ENCODE results near the gene ARFGAP2. TPM values are rescaled to one million over a fixed set of nuclear protein-coding genes. Genes with fewer than 3 reads are reported as not detected.
A peak's percentile ranks its signal among the peaks of the same experiment; 100 is the strongest.

ARFGAP2 gene
- total RNA-seq, 1 donor from 2014 or later = 116 TPM

DNA sequence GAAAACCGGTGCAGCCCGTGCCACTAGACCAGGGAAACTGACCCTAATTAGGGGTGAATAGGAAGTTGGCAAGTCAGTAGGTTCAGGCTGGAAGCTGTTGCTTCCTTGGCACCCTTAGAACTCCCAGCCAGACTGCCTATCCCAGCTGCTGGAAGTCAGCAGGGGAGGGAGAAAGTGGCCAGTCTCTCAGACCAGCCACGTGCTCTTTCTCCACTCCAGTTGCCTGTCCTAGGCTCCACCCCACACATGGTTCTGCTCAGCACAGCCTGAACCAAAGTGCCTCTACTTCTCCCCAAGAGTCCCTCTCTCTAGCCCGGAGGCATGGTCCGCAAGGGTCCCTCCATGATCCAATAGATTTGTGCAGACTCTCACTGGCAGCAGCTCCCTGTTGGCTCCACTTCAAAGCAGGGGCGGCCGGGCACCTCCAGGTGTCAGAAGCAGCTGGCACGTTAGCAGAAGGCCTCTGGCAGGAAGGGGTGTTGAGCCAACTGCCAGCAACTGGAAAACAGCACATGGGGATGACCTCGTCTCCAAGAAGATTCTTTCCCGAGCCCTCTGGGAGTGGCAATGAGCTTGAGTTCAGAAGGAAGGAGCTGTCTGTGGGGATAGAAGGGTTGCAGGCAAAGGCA is 27.7 kb downstream of the ARFGAP2 start:
- DNase-seq (ENCODE audit: low read depth) = no peak

GRCh38 chr11:47148270-47148669 is 28.4 kb downstream of the ARFGAP2 start:
- no peak for DNase-seq (ENCODE audit: low read depth)

GRCh38 chr11:47147681-47148080 is 29.0 kb downstream of the ARFGAP2 start:
- no peak for DNase-seq (ENCODE audit: low read depth)

- no peak for DNase-seq (ENCODE audit: low read depth)
Observed at GRCh38 chr11:47147250-47147649, 29.4 kb downstream of the ARFGAP2 start.

GRCh38 chr11:47144541-47144940 is 32.1 kb downstream of the ARFGAP2 start:
- DNase-seq (ENCODE audit: low read depth) = no peak

GRCh38 chr11:47143322-47143721 is 33.4 kb downstream of the ARFGAP2 start:
- peak; percentile 42 for DNase-seq (ENCODE audit: low read depth)

DNA sequence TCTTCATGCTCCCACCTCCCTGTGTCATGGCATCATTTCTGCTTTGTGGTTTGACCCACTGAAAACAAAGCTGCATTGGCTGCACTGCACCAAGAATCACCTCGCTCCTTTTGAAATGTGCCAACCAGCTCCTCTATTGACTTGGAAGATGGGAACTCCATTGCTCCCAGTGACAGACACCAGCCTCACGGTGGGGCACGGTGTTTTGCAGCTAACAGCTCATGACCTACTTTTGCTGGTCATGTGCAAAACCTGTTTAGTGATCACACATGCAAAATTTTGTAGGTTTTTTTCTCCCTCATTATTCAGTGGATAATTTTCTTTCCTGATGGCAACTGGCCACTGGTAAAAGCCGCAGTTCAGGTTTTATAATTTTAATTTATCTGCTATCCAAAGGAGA is 36.8 kb downstream of the ARFGAP2 start:
- DNase-seq (ENCODE audit: low read depth) = no peak

DNA sequence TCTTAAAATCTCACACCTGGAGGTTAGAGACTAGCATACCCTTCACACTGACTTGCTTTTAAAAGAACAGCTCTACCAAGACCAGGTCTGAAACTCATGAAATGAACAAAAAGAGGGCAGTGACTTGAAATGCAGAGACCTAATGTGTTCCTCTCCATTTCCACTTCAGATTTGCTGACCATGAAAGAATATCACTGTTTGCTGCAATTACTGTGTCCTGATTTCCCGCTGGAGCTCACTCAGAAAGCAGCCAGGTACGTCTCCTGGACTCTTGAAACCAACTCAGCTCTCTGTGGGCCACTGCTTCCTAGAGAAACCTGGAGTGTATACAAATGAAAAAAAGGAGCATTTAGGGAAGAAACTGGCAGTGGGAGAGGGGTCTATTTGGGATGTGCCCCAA is 39.2 kb downstream of the ARFGAP2 start:
- no peak for DNase-seq (ENCODE audit: low read depth)

- no peak for DNase-seq (ENCODE audit: low read depth)
Observed at GRCh38 chr11:47136921-47137320, 39.8 kb downstream of the ARFGAP2 start.

DNA sequence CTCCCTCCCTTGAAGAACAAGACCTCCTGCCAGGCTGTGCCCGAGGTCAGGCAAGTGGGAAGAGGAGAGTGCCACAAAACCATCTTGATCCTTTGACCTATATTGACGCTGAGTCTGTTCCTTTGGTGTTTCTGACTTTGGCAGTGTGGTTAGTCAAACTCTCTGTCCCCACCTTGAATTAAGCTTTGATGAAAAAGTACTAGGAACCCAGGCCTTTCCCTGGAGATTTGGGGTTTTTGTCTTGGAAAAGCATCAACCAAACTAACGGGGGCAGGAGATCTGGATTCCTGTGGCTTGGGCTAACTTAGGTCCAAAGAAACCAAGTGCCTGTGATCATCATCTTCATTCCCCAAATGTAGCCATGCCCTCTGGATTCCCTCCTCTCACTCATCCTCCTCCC is 40.4 kb downstream of the ARFGAP2 start:
- no peak for DNase-seq (ENCODE audit: low read depth)

- no peak for DNase-seq (ENCODE audit: low read depth)
Observed at GRCh38 chr11:47132981-47133380, 43.7 kb downstream of the ARFGAP2 start.

DNA sequence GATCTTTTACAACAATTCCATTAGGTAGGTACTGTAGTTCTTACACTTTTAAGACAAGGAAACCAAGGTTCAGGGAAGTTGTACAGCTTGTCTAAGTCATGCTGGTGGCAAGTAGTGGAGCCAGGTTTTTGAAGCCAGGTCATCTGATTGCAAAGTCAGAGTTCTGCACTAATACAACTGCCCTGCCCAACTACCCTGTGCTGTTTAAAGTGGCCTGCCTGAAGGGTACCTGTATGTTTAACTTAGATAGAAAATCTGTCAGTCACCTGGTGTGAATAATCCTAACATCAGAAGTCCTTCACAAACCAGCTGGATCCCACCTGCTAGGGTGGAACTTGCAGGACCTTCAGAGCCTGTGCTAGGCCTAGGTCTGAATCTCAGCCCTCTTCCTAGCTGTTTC is 44.2 kb downstream of the ARFGAP2 start:
- no peak for DNase-seq (ENCODE audit: low read depth)

DNA sequence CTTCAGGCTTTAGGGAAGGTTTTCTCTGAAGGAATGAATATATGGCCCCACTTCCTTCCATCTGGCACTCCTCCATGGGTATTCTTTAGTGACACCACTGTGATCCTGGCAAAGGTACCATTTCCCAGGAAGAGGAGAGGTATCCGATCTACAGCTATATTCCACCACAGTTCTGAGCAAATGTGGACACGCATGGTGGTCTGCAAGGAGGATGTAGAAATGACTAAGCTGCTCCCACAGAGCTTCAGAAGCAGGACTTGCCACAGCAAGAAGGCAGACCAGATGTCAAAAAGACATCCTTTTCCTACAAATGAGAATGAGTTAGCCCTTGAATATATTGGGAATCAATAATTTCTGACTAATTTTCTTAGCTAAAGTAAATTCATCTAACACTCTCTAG is 45.5 kb downstream of the ARFGAP2 start:
- DNase-seq (ENCODE audit: low read depth) = no peak

DNA sequence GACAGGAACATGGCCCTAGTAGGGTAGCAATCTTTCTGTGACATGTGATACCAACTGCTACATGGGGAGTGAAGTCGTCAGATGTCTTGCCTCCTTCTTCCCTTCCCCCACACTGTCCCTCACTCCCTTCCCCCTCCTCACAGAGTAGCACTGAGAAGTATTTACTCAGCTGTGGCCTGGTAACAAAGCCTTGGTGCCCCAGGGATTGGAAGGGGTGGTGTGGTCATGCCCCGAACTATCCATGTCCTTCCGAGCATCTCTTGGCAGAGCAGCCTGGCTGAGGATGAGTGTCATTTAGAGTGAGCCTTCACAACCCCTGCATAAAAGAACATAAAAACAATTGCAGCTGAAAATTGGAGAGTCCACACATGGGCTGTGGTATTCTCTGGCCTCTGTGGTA is 46.1 kb downstream of the ARFGAP2 start:
- no peak for DNase-seq (ENCODE audit: low read depth)

GRCh38 chr11:47127213-47127612 is 49.5 kb downstream of the ARFGAP2 start:
- DNase-seq (ENCODE audit: low read depth) = no peak

DNA sequence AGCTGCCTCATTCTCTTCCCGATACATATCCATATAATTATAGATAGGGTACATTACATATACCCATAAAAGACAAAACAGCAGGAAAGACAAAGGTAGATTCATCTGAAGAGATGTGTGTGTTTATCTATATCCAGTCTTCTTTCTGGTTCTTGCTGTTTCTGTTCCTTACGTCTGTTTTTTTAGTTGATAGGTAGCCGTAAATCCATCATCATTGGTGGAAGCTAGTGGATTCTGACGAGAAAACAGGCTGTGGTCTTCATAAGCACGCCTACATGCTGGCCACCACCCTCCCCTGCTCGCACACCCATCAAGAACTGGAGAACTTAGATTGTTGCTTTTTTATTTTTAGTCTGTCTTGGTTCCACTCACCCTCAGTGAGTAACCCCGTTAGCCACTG is 51.6 kb downstream of the ARFGAP2 start:
- no peak for DNase-seq (ENCODE audit: low read depth)

DNA sequence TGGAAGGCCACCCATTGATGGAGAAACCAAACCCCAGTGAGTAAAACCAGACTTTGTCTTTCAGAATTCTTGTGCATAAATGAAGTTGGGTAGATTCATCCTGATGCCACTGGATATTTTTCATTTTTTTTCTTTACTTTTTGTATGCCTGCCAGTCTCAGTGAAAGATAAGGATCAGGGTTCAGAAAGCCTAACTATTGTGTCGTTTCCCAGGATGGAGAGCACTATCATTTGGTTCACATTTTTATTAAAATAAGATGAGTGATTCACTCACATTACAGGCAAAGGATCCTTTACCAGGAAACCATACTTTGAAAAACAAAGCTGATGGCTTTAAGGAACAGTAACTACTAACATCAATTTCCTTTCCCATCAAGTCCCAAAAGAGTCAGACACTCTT is 52.0 kb downstream of the ARFGAP2 start:
- DNase-seq (ENCODE audit: low read depth) = no peak

DNA sequence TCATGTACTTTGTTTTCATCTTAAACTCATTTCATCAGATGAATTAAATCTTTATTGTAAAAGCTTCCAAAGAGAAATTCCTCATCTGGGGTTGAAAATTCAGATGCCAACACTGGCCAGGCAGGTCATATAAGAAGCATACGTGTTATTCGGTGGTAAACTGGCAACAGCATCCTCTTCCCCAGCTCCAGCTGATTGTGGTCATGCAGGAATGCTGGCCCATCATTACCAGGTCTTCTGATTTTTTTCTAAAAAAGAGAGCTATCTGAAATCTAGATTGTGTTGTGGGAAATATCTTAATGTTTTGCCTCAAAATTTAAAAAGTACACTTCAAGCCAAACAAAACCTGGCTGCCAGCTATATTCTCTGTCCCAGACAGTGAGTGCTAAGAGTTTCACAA is 53.6 kb downstream of the ARFGAP2 start:
- DNase-seq (ENCODE audit: low read depth) = no peak

DNA sequence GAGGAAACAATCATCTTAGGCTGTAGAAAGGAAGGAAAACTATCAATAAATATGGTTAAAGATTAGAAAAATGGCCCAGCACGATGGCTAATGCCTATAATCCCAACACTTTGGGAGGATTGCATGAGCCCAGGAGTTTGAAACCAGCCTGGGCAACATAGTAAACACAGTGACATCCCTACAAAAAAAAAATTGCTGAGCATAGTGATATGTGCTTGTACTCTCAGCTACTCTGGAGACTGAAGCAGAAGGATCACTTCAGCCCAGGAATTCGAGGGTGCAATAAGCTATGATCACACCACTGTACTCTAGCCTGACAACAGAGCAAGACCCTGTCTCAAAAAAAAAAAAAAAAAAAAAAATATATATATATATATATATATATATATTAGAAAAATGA is 54.9 kb downstream of the ARFGAP2 start:
- DNase-seq (ENCODE audit: low read depth) = no peak

- DNase-seq (ENCODE audit: low read depth) = no peak
Observed at GRCh38 chr11:47121056-47121455, 55.6 kb downstream of the ARFGAP2 start.

DNA sequence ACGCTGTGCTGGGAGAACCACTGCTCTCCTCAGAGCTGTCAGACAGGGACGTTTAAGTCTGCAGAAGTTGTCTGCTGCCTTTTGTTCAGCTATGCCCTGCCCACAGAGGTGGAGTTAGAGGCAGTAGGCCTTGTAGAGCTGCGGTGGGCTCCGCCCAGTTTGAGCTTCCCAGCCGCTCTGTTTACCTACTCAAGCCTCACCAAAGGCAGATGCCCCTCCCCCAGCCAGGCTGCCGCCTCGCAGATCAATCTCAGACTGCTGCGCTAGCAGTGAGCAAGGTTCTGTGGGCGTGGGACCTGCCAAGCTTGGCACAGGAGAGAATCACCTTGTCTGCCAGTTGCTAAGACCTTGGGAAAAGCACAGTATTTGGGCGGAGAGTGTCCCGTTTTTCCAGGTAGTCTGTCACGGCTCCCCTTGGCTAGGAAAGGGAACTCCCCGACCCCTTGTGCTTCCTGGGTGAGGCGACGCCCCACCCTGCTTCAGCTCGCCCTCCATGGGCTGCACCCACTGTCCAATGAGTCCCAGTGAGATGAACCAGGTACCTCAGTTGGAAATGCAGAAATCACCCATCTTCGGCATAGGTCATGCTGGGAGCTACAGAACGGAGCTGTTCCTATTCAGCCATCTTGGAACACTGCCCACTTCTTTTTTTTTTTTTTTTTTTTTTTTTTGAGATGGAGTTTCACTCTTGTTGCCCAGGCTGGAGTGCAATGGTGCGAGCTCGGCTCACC is 57.6 kb downstream of the ARFGAP2 start:
- peak; percentile 24 for DNase-seq (ENCODE audit: low read depth)
